Right ventricle myocardium inferior (tissue), 1 donor: ENCODE results near the gene CCDC12. TPM values are rescaled to one million over a fixed set of nuclear protein-coding genes. Genes with fewer than 3 reads are reported as not detected.
"Not testable (repeated sequence)": the region's sequence is repeated elsewhere in the genome, so short reads cannot be mapped to it uniquely, and the experiment has no call there.

Source experiments
- ATAC-seq: fragments of 200-7000 bp; cut with Tn5 transposase; one replicate; pipeline ENCODE4 v1.9.1; 2020; ENCODE audit warnings: mild to moderate bottlenecking, moderate library complexity
- DNase-seq: peaks from one replicate; pipeline ENCODE4 v3.0.0; 2021; ENCODE audit errors: missing footprints
- intact Hi-C: fragments of 100-400 bp; cut with DNase I; formaldehyde crosslinking; loops from one replicate; pipeline ENCODE4 v1.11.0; 2022
- total RNA-seq: library from RNA; stranded (reverse); fragmentation: NEBNext Ultra II Directional; extraction: Animal tissue kit (Norgen Biotek cat#: 25700); gene quantifications from one replicate; pipeline ENCODE4 v1.2.1, GENCODE V29; 2021
- donor health status: DM: no; HTN: yes; CAD: no; lungs with severe emphysema.

Gene CCDC12
- total RNA-seq, 1 donor from 2014 or later: 26.3 TPM

GRCh38 chr3:46970391-46971091 is 6.0 kb downstream of the CCDC12 start:
- DNase-seq: peak; percentile 37
- ATAC-seq: peak; percentile 84
- intact Hi-C loops: no loop called here

- no peak for ATAC-seq
- intact Hi-C loops: no loop called here
- DNase-seq: peak; percentile 53
Measured at GRCh38 chr3:46968783-46969428, 7.6 kb downstream of the CCDC12 start.

- intact Hi-C loops: no loop called here
- ATAC-seq (no peak), DNase-seq (peak; percentile 7)
Measured at GRCh38 chr3:46966811-46967210, 9.7 kb downstream of the CCDC12 start.

GRCh38 chr3:46965151-46965550 is 11.4 kb downstream of the CCDC12 start:
- intact Hi-C loops: no loop called here
- DNase-seq: peak; percentile 60
- ATAC-seq: no peak

GRCh38 chr3:46964038-46964590 is 12.4 kb downstream of the CCDC12 start:
- intact Hi-C loops, ATAC-seq, DNase-seq: not testable (repeated sequence)

- DNase-seq: no peak
- intact Hi-C loops: no loop called here
- no peak for ATAC-seq
Measured at GRCh38 chr3:46962990-46963389, 13.6 kb downstream of the CCDC12 start.

- ATAC-seq (no peak), DNase-seq (no peak)
- intact Hi-C loops: no loop called here
Measured at GRCh38 chr3:46962427-46962826, 14.1 kb downstream of the CCDC12 start.

- DNase-seq (no peak), ATAC-seq (no peak)
- intact Hi-C loops: no loop called here
Measured at GRCh38 chr3:46960835-46961234, 15.7 kb downstream of the CCDC12 start.

- no peak for DNase-seq
- ATAC-seq: peak; percentile 43
- intact Hi-C loops: no loop called here
Measured at GRCh38 chr3:46960081-46960701, 16.4 kb downstream of the CCDC12 start.

- DNase-seq: no peak
- no peak for ATAC-seq
Measured at GRCh38 chr3:46959161-46959511, 17.4 kb downstream of the CCDC12 start.

GRCh38 chr3:46958467-46959160 is 17.9 kb downstream of the CCDC12 start:
- intact Hi-C loops: no loop called here
- DNase-seq (no peak), ATAC-seq (no peak)

More at GRCh38 chr3:46959161-46959511, 17.4 kb downstream of the CCDC12 start:
- intact Hi-C loops: no loop called here

- intact Hi-C loops: no loop called here
- ATAC-seq (no peak), DNase-seq (no peak)
Measured at GRCh38 chr3:46957092-46957820, 19.3 kb downstream of the CCDC12 start.

- no peak for DNase-seq
- no peak for ATAC-seq
- intact Hi-C loops: no loop called here
Measured at GRCh38 chr3:46955801-46956259, 20.7 kb downstream of the CCDC12 start.

GRCh38 chr3:46955157-46955556 is 21.4 kb downstream of the CCDC12 start:
- DNase-seq (no peak), ATAC-seq (no peak)
- intact Hi-C loops: no loop called here

- peak; percentile 26 for ATAC-seq
- intact Hi-C loops: no loop called here
- no peak for DNase-seq
Measured at GRCh38 chr3:46954178-46954577, 22.4 kb downstream of the CCDC12 start.

GRCh38 chr3:46953234-46954010 is 23.1 kb downstream of the CCDC12 start:
- DNase-seq: no peak
- ATAC-seq: no peak
- intact Hi-C loops: no loop called here

GRCh38 chr3:46952813-46953212 is 23.7 kb downstream of the CCDC12 start:
- DNase-seq (no peak), ATAC-seq (no peak)
- intact Hi-C loops: no loop called here
